ENCODE data around the gene ATP5MG.
"Not testable (repeated sequence)": the region's sequence is repeated elsewhere in the genome, so short reads cannot be mapped to it uniquely, and the experiment has no call there.

The ATP5MG gene

GRCh38 chr11:118382954-118383353 lies 18.5 kb upstream of the ATP5MG start:
- H3K36me3 Mint-ChIP-seq: peaks cover 69% of the 10 kb centered on the region

GRCh38 chr11:118383657-118384056 lies 17.7 kb upstream of the ATP5MG start:
- CTCF ChIA-PET: interaction anchor here (1.8 kb wide), 1 partner anchor 15 kb away, joined by 5 read pairs; no protein-coding TSS in a partner anchor
- no peak for DNase-seq
- peaks cover 67% of the 10 kb centered on the region for H3K36me3 Mint-ChIP-seq
- no peaks in the 10 kb centered on the region for H3K9me3 Mint-ChIP-seq
- H3K27me3 Mint-ChIP-seq: no peaks in the 10 kb centered on the region
- no peaks in the 10 kb centered on the region for H3K4me1 Mint-ChIP-seq
- no peak overlapping the region for H3K4me3 Mint-ChIP-seq
- no peak overlapping the region for H3K27ac Mint-ChIP-seq

More at GRCh38 chr11:118382954-118383353, 18.5 kb upstream of the ATP5MG start:
- CTCF ChIA-PET: no interaction called here
- no peak overlapping the region for H3K4me3 Mint-ChIP-seq
- H3K27ac Mint-ChIP-seq: no peak overlapping the region
- DNase-seq: no peak
- H3K9me3 Mint-ChIP-seq: no peaks in the 10 kb centered on the region
- H3K4me1 Mint-ChIP-seq: no peaks in the 10 kb centered on the region
- H3K27me3 Mint-ChIP-seq: no peaks in the 10 kb centered on the region

GRCh38 chr11:118396097-118396501 lies 5.3 kb upstream of the ATP5MG start:
- Mint-ChIP-seq H3K36me3 (peaks cover 43% of the 10 kb centered on the region), H3K4me3 (no peak overlapping the region), H3K4me1 (peaks cover 61% of the 10 kb centered on the region), H3K27ac (peak overlapping the region; percentile 91), H3K27me3 (no peaks in the 10 kb centered on the region), H3K9me3 (no peaks in the 10 kb centered on the region)
- DNase-seq: no peak
- CTCF ChIA-PET: interaction anchor here (1.3 kb wide), 1 partner anchor 99 kb away, joined by 4 read pairs; no protein-coding TSS in a partner anchor

GRCh38 chr11:118397448-118397847 lies 4.0 kb upstream of the ATP5MG start:
- peak overlapping the region; percentile 91 for H3K27ac Mint-ChIP-seq
- CTCF ChIA-PET: interaction anchor here (0.8 to 1.7 kb wide), 5 partner anchors 15 to 101 kb away, joined by 3 to 7 read pairs (median 4); partner anchors contain the start of gene KMT2A
- H3K4me1 Mint-ChIP-seq: peaks cover 70% of the 10 kb centered on the region
- peaks cover 47% of the 10 kb centered on the region for H3K36me3 Mint-ChIP-seq
- H3K27me3 Mint-ChIP-seq: no peaks in the 10 kb centered on the region
- no peak for DNase-seq
- no peak overlapping the region for H3K4me3 Mint-ChIP-seq
- H3K9me3 Mint-ChIP-seq: no peaks in the 10 kb centered on the region

- no peaks in the 10 kb centered on the region for H3K9me3 Mint-ChIP-seq
- H3K27me3 Mint-ChIP-seq: no peaks in the 10 kb centered on the region
- H3K27ac Mint-ChIP-seq: peak overlapping the region; percentile 99
- CTCF ChIA-PET: interaction anchor here (0.6 to 1.8 kb wide), 6 partner anchors 14 to 200 kb away, joined by 3 to 7 read pairs (median 4); partner anchors contain the start of genes CD3D and KMT2A
- H3K4me1 Mint-ChIP-seq: peaks cover 75% of the 10 kb centered on the region
- peak; percentile 75 for DNase-seq
- peak overlapping the region; percentile 99 for H3K4me3 Mint-ChIP-seq
- peaks cover 43% of the 10 kb centered on the region for H3K36me3 Mint-ChIP-seq
Measured at GRCh38 chr11:118398791-118399559, 2.4 kb upstream of the ATP5MG start.

- CTCF ChIA-PET: interaction anchor here (0.7 to 1.3 kb wide), 5 partner anchors 23 to 203 kb away, joined by 3 to 5 read pairs (median 3); no protein-coding TSS in a partner anchor
- peak overlapping the region; percentile 99 for H3K4me3 Mint-ChIP-seq
- peaks cover 49% of the 10 kb centered on the region for H3K36me3 Mint-ChIP-seq
- H3K4me1 Mint-ChIP-seq: peaks cover 70% of the 10 kb centered on the region
- H3K9me3 Mint-ChIP-seq: no peaks in the 10 kb centered on the region
- no peak for DNase-seq
- H3K27ac Mint-ChIP-seq: peak overlapping the region; percentile 99
- H3K27me3 Mint-ChIP-seq: no peaks in the 10 kb centered on the region
Measured at GRCh38 chr11:118401880-118402590, 629 bp downstream of the ATP5MG start.

DNA sequence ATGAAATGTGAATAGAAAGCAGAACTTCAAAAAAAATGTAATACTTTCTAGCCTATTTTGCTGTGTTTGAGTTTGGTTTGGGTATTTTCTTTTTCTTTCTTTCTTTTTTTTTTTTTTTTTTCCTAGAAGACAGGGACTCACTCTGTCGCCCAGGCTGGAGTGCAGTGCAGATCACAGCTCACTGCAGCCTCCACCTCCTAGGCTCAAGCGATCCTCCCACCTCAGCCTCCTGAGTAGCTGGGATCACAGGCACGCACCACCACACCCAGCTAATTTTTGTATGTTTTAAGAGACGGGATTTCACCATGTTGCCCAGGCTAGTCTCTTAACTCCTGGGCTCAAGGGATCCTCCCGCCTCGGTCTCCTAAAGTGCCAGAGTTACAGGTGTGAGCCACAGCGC lies 1.2 kb downstream of the ATP5MG start:
- peak overlapping the region; percentile 99 for H3K4me3 Mint-ChIP-seq
- CTCF ChIA-PET: interaction anchor here (0.7 to 1.3 kb wide), 6 partner anchors 16 to 204 kb away, joined by 3 to 5 read pairs (median 4); no protein-coding TSS in a partner anchor
- not testable (repeated sequence) for DNase-seq, H3K27me3 Mint-ChIP-seq, H3K9me3 Mint-ChIP-seq
- peak overlapping the region; percentile 67 for H3K27ac Mint-ChIP-seq
- H3K36me3 Mint-ChIP-seq: peaks cover 51% of the 10 kb centered on the region
- peaks cover 65% of the 10 kb centered on the region for H3K4me1 Mint-ChIP-seq

DNA sequence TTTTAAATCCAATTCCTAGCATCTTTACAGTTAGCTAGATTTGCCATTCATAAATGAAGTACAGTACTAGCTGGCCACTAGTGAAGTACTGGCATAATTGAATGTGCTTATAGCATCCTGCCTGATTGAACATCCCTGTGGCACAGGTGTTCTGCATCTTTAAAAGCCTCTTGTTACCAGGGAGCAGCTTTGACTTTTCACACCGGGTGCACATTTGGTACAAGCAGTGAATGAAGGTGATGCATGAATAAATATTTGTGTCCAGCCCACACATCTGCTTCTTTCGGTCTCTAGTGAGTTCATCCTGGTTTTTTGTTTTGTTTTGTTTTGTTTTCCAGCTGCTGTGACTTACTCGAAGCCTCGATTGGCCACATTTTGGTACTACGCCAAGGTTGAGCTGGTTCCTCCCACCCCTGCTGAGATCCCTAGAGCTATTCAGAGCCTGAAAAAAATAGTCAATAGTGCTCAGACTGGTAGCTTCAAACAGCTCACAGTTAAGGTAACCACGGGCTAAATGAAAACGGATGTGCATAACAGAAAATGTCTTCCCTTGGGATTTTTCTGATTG lies 5.3 kb downstream of the ATP5MG start:
- CTCF ChIA-PET: interaction anchor here (0.6 kb wide), 1 partner anchor 264 kb away, joined by 4 read pairs; no protein-coding TSS in a partner anchor
- no peak overlapping the region for H3K27ac Mint-ChIP-seq
- H3K9me3 Mint-ChIP-seq: no peaks in the 10 kb centered on the region
- peaks cover 60% of the 10 kb centered on the region for H3K36me3 Mint-ChIP-seq
- DNase-seq: no peak
- H3K4me1 Mint-ChIP-seq: peaks cover 32% of the 10 kb centered on the region
- H3K27me3 Mint-ChIP-seq: no peaks in the 10 kb centered on the region
- H3K4me3 Mint-ChIP-seq: no peak overlapping the region

GRCh38 chr11:118410055-118410745 lies 8.8 kb downstream of the ATP5MG start:
- Mint-ChIP-seq H3K4me3 (no peak overlapping the region), H3K27me3 (no peaks in the 10 kb centered on the region), H3K27ac (no peak overlapping the region), H3K4me1 (peaks cover 6% of the 10 kb centered on the region), H3K36me3 (peaks cover 46% of the 10 kb centered on the region), H3K9me3 (no peaks in the 10 kb centered on the region)
- CTCF ChIA-PET: no interaction called here
- no peak for DNase-seq

GRCh38 chr11:118411530-118411929 lies 10.1 kb downstream of the ATP5MG start:
- Mint-ChIP-seq H3K36me3 (peaks cover 37% of the 10 kb centered on the region), H3K4me3 (no peak overlapping the region), H3K27ac (no peak overlapping the region), H3K4me1 (peaks cover 3% of the 10 kb centered on the region), H3K27me3 (no peaks in the 10 kb centered on the region), H3K9me3 (no peaks in the 10 kb centered on the region)
- no peak for DNase-seq
- CTCF ChIA-PET: no interaction called here

- Mint-ChIP-seq H3K27me3 (no peaks in the 10 kb centered on the region), H3K27ac (no peak overlapping the region), H3K4me3 (no peak overlapping the region)
Measured at GRCh38 chr11:118412921-118413320, 11.5 kb downstream of the ATP5MG start.

DNA sequence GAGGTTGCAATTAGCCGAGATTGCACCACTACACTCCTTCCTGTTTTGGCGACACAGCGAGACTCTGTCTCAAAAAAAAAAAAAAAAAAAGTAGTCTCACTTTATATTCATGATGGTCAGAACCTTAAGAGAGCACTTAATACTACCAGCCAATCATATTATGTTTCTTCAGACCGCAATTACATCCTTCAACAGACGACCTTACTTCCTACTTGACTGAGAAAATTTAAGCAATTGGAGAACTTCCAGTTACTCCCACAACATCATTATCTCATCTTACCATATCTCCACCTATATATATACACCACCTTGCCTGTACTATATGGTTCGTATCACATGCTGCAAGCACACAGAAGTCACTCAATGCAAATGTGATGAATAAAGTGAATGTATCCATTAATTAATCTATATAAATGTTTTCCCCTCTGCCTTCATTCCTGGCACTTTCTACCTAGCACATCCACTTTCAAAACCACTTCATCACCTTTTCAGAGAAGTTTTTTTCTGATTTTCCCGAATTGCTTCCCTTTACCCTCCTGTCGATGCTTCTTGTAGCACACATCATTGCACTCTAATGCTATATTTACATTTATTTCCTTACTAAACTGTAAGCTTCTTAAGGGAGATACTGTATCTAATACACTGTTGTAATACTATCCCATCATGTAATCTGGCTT lies 13.8 kb downstream of the ATP5MG start:
- CTCF ChIA-PET: interaction anchor here (0.9 kb wide), 1 partner anchor 7 kb away, joined by 4 read pairs; no protein-coding TSS in a partner anchor
- Mint-ChIP-seq H3K4me1 (no peaks in the 10 kb centered on the region), H3K27ac (no peak overlapping the region), H3K36me3 (peaks cover 11% of the 10 kb centered on the region), H3K27me3 (no peaks in the 10 kb centered on the region), H3K4me3 (no peak overlapping the region), H3K9me3 (no peaks in the 10 kb centered on the region)
- DNase-seq: no peak

More at GRCh38 chr11:118412921-118413320, 11.5 kb downstream of the ATP5MG start:
- CTCF ChIA-PET: interaction anchor here (0.7 kb wide), 1 partner anchor 75 kb away, joined by 3 read pairs; no protein-coding TSS in a partner anchor
- Mint-ChIP-seq H3K4me1 (peaks cover 3% of the 10 kb centered on the region), H3K36me3 (peaks cover 27% of the 10 kb centered on the region), H3K9me3 (no peaks in the 10 kb centered on the region)
- DNase-seq: no peak

DNA sequence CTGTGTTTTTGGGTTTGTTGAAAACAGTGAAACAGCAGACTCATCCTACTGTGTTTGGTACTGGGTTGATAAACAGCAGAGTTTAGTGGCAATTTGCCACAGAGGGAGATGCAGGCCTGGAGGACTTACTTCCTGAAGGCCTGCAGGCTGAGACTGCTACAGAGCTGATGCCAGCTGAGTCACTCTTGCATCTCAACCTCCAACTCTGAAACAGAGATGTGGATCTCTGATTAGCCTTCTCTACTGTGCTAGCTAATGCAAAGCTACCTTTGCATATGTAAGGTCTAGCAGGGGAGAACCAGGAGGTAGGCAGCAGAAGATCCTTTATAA lies 14.3 kb downstream of the ATP5MG start:
- Mint-ChIP-seq H3K9me3 (no peaks in the 10 kb centered on the region), H3K36me3 (peaks cover 8% of the 10 kb centered on the region), H3K4me3 (no peak overlapping the region), H3K27ac (no peak overlapping the region), H3K27me3 (no peaks in the 10 kb centered on the region), H3K4me1 (no peaks in the 10 kb centered on the region)
- peak; percentile 35 for DNase-seq
- CTCF ChIA-PET: interaction anchor here (0.9 kb wide), 1 partner anchor 8 kb away, joined by 4 read pairs; no protein-coding TSS in a partner anchor

All from activated naive CD4-positive, alpha-beta T cell treated with anti-CD3 and anti-CD28 coated beads, Interleukin-2, amount 10 ng/mL, durations not matched to agents 7 days and 5 days (primary cell).